Loucy (cell line): Measurements from ENCODE around the gene ABCC8.

Experiments used
- CTCF ChIP-seq: fragments of 200-600 bp; sonication (generic); conservative IDR thresholded peaks from 2 replicates; pipeline ENCODE4 v1.5.1; 2014; ENCODE audit warnings: mild to moderate bottlenecking, antibody characterized with exemption, low read length
- EZH2phosphoT487 ChIP-seq: fragments of 200-600 bp; IDR thresholded peaks from 2 replicates; pipeline ENCODE4 v1.6.1; 2018; ENCODE audit warnings: antibody characterized with exemption, mild to moderate bottlenecking, moderate library complexity, borderline replicate concordance

- no peak for TF ChIP-seq EZH2phosphoT487
- no peak for TF ChIP-seq CTCF
These were observed 46.0 kb downstream of the ABCC8 start for GRCh38 chr11:17430616-17431015.
